ENCODE measurements around the gene MRTFB. TPM values are rescaled to one million over a fixed set of nuclear protein-coding genes. Genes with fewer than 3 reads are reported as not detected.

MRTFB gene
- total RNA-seq, 1 experiment from 2014 or later, result 30.0 TPM

DNA sequence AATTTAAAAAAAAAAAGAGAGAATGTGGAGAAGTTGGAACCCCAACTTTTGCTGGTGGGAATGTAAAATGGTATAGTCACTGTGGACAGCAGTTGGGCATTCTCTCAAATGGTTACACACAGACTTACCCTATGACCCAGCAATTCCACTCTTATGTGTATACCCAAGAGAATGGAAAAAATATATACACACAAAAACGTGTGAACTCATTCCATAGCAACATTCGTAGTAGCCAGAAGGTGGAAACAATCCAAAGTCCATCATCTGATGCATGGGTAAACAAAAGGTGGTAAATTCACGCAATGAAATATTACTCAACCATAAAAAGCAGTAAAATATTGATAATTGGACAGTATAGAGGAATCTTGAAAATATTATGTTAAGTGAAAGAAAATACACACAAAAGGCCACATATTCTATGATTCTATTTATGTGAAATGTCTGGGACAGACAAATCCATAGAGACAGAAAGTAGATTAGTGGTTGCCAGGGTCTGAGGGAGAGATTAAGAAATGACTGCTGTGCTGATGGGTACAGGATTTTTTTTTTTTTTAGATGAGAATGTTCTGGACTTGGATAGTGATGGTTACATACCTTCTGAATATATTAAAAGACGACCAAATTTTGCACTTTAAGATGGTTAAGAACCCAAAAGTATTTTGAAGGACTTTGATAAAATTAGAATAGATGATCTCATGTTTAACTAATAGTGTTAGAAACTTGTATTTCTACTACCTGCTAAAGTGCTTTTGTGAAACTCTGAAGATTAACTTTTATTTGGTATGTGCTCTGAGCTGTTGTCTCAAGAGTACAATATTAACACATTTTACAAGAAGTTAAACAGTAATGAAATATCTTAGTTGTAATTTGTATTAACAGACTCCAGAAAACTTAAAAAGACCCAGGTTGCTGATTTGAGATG lies 60.9 kb downstream of the MRTFB start:
- no peak overlapping the region for H3K27ac Mint-ChIP-seq (ENCODE audit: low read depth, unreplicated experiment)
- TF ChIP-seq, protein P1, sequence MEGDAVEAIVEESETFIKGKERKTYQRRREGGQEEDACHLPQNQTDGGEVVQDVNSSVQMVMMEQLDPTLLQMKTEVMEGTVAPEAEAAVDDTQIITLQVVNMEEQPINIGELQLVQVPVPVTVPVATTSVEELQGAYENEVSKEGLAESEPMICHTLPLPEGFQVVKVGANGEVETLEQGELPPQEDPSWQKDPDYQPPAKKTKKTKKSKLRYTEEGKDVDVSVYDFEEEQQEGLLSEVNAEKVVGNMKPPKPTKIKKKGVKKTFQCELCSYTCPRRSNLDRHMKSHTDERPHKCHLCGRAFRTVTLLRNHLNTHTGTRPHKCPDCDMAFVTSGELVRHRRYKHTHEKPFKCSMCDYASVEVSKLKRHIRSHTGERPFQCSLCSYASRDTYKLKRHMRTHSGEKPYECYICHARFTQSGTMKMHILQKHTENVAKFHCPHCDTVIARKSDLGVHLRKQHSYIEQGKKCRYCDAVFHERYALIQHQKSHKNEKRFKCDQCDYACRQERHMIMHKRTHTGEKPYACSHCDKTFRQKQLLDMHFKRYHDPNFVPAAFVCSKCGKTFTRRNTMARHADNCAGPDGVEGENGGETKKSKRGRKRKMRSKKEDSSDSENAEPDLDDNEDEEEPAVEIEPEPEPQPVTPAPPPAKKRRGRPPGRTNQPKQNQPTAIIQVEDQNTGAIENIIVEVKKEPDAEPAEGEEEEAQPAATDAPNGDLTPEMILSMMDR (IDR thresholded peaks at IDR 0.05; ENCODE audit: unreplicated experiment), result no peak
- no peaks in the 10 kb centered on the region for H3K27me3 Mint-ChIP-seq (ENCODE audit: insufficient read depth, unreplicated experiment)
- no peaks in the 10 kb centered on the region for H3K9me3 Mint-ChIP-seq (ENCODE audit: unreplicated experiment)
- no peak overlapping the region for H3K4me3 Mint-ChIP-seq (ENCODE audit: unreplicated experiment)
- no peaks in the 10 kb centered on the region for H3K4me1 Mint-ChIP-seq (ENCODE audit: insufficient read depth, unreplicated experiment)
- peaks cover 10% of the 10 kb centered on the region for H3K36me3 Mint-ChIP-seq (ENCODE audit: insufficient read depth, unreplicated experiment)
- no peak for DNase-seq (ENCODE audit: unreplicated experiment)
- POLR2A ChIA-PET, result no interaction called here
- CTCF ChIA-PET, result interaction anchor here (0.5 kb wide), 1 partner anchor 21 kb away, joined by 3 read pairs; no protein-coding TSS in a partner anchor
- no TSS peak for BruUV-seq (replicated peaks)
- intact Hi-C loops (cut with micrococcal nuclease), result no loop called here

DNA sequence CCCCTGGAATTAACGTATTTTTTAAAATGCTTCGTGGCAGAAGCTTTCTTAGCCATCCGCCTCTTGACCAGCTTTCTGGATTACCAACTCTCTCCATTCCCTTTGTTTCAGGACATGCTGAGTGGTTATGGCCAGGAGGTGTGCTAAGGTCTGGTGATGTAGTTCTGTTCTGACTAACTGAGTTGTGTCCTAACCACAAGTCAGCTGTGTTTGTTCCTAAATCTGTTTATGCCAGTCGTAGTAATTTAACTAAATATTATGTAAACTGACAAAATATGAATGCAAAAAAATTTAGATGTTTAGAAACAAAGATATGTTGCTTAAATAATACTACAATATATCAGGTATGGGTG lies 61.6 kb downstream of the MRTFB start:
- Mint-ChIP-seq H3K4me3 (ENCODE audit: unreplicated experiment) (no peak overlapping the region), H3K4me1 (ENCODE audit: insufficient read depth, unreplicated experiment) (no peaks in the 10 kb centered on the region), H3K27ac (ENCODE audit: low read depth, unreplicated experiment) (no peak overlapping the region), H3K27me3 (ENCODE audit: insufficient read depth, unreplicated experiment) (no peaks in the 10 kb centered on the region), H3K9me3 (ENCODE audit: unreplicated experiment) (no peaks in the 10 kb centered on the region), H3K36me3 (ENCODE audit: insufficient read depth, unreplicated experiment) (peaks cover 10% of the 10 kb centered on the region)
- intact Hi-C loops (cut with micrococcal nuclease), result no loop called here
- no TSS peak for BruUV-seq (replicated peaks)
- TF ChIP-seq, protein P1 (IDR thresholded peaks at IDR 0.05; ENCODE audit: unreplicated experiment), result no peak
- POLR2A ChIA-PET, result no interaction called here
- no peak for DNase-seq (ENCODE audit: unreplicated experiment)
- CTCF ChIA-PET, result interaction anchor here (0.5 kb wide), 1 partner anchor 22 kb away, joined by 3 read pairs; no protein-coding TSS in a partner anchor

DNA sequence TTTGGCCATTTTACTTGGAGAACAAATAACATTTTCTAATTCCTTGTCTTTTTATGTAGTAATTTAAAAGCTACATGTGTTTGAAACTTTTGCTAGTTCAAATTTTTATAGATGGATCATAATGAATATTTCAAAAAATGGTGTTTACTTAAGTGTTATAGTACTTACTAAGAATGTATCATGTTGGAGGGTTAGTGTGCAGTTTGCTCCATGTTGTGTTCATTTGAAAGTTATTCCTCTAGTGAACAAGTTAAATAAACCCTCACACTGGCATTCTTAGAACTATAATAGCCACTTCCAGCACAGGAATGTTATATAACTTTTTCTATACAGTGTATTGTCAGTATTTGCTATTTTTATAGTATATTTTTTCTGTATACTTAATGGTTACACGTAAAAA lies 62.8 kb downstream of the MRTFB start:
- BruUV-seq (replicated peaks), result no TSS peak
- Mint-ChIP-seq H3K36me3 (ENCODE audit: insufficient read depth, unreplicated experiment) (peaks cover 10% of the 10 kb centered on the region), H3K27ac (ENCODE audit: low read depth, unreplicated experiment) (no peak overlapping the region), H3K9me3 (ENCODE audit: unreplicated experiment) (no peaks in the 10 kb centered on the region), H3K4me1 (ENCODE audit: insufficient read depth, unreplicated experiment) (no peaks in the 10 kb centered on the region), H3K27me3 (ENCODE audit: insufficient read depth, unreplicated experiment) (no peaks in the 10 kb centered on the region), H3K4me3 (ENCODE audit: unreplicated experiment) (no peak overlapping the region)
- TF ChIP-seq, protein P1 (IDR thresholded peaks at IDR 0.05; ENCODE audit: unreplicated experiment), result no peak
- ChIA-PET POLR2A (interaction anchor here (0.7 kb wide), 1 partner anchor 57 kb away, joined by 3 read pairs; no protein-coding TSS in a partner anchor), CTCF (no interaction called here)
- intact Hi-C loops (cut with micrococcal nuclease), result no loop called here
- DNase-seq (ENCODE audit: unreplicated experiment), result no peak

DNA sequence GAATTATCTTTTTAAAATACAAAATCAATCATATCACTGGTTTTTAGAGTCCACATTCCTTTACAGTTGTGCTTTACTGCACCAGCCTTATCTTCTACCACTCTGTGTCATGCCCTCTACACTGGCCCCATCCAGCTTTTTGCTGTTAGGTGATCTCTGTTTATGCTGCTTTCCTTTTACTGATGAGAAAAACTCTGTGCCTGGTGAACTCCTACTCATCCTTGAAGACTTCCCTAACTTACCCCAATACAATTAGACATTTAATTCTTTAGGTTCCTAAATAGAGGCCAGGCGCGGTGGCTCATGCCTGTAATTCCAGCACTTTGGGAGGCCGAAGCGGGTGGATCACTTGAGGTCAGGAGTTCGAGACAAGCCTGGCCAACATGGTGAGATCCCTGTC lies 64.6 kb downstream of the MRTFB start:
- Mint-ChIP-seq H3K27me3 (ENCODE audit: insufficient read depth, unreplicated experiment) (no peaks in the 10 kb centered on the region), H3K4me1 (ENCODE audit: insufficient read depth, unreplicated experiment) (no peaks in the 10 kb centered on the region), H3K36me3 (ENCODE audit: insufficient read depth, unreplicated experiment) (no peaks in the 10 kb centered on the region), H3K4me3 (ENCODE audit: unreplicated experiment) (no peak overlapping the region), H3K9me3 (ENCODE audit: unreplicated experiment) (no peaks in the 10 kb centered on the region), H3K27ac (ENCODE audit: low read depth, unreplicated experiment) (no peak overlapping the region)
- POLR2A ChIA-PET, result no interaction called here
- no TSS peak for BruUV-seq (replicated peaks)
- TF ChIP-seq, protein P1 (IDR thresholded peaks at IDR 0.05; ENCODE audit: unreplicated experiment), result no peak
- no peak for DNase-seq (ENCODE audit: unreplicated experiment)
- CTCF ChIA-PET, result no interaction called here
- intact Hi-C loops (cut with micrococcal nuclease), result no loop called here

All from MCF 10A (cell line).